ENCODE results near the gene RITA1.
A peak's percentile ranks its signal among the peaks of the same experiment; 100 is the strongest.

The RITA1 gene

GRCh38 chr12:113149361-113150150 is 36.0 kb upstream of the RITA1 start, which contains the start of gene CFAP73:
Gene CFAP73, plus strand, starts transcription at chr12:113149724. Its CDS starts 134 bp downstream, at chr12:113149858.
- no peak for ATAC-seq
- no peaks in the 10 kb centered on the region for H3K9me3 Mint-ChIP-seq
- no peak within 1 kb of the TSS for H3K4me3 Mint-ChIP-seq
- peak within 1 kb of the TSS in 1 of 2 donors; percentile 39 for H3K27ac Mint-ChIP-seq
- peaks cover 33% of the 10 kb centered on the region for H3K4me1 Mint-ChIP-seq
- peaks cover 35% of the 10 kb centered on the region for H3K27me3 Mint-ChIP-seq
- no peak for DNase-seq

GRCh38 chr12:113151655-113152054 is 33.9 kb upstream of the RITA1 start:
- peak overlapping the region in 1 of 2 donors; percentile 91 for H3K4me3 Mint-ChIP-seq
- H3K4me1 Mint-ChIP-seq, result peaks cover 35% of the 10 kb centered on the region
- H3K27ac Mint-ChIP-seq, result no peak overlapping the region
- ATAC-seq, result no peak
- peaks cover 48% of the 10 kb centered on the region for H3K27me3 Mint-ChIP-seq
- no peaks in the 10 kb centered on the region for H3K9me3 Mint-ChIP-seq
- DNase-seq, result no peak

GRCh38 chr12:113152196-113152834 is 33.2 kb upstream of the RITA1 start:
- DNase-seq (no peak), ATAC-seq (no peak)
- peak overlapping the region; percentile 85 to 91 for H3K4me3 Mint-ChIP-seq
- peaks cover 42% of the 10 kb centered on the region for H3K4me1 Mint-ChIP-seq
- H3K9me3 Mint-ChIP-seq, result no peaks in the 10 kb centered on the region
- H3K27me3 Mint-ChIP-seq, result peaks cover 48% of the 10 kb centered on the region
- H3K27ac Mint-ChIP-seq, result no peak overlapping the region

GRCh38 chr12:113152835-113153814 is 32.4 kb upstream of the RITA1 start:
- H3K9me3 Mint-ChIP-seq, result no peaks in the 10 kb centered on the region
- H3K27ac Mint-ChIP-seq, result peak overlapping the region in 1 of 2 donors; percentile 67
- ATAC-seq (peak; percentile 86), DNase-seq (peak; percentile 68 to 70)
- H3K4me1 Mint-ChIP-seq, result peaks cover 49% of the 10 kb centered on the region
- peaks cover 48% of the 10 kb centered on the region for H3K27me3 Mint-ChIP-seq
- peak overlapping the region; percentile 85 to 91 for H3K4me3 Mint-ChIP-seq

GRCh38 chr12:113154351-113154973 is 31.1 kb upstream of the RITA1 start:
- H3K9me3 Mint-ChIP-seq, result no peaks in the 10 kb centered on the region
- H3K4me3 Mint-ChIP-seq, result peak overlapping the region; percentile 67 to 91
- peak in 1 of 2 donors; percentile 39 for DNase-seq
- peaks cover 48% of the 10 kb centered on the region for H3K27me3 Mint-ChIP-seq
- no peak for ATAC-seq
- no peak overlapping the region for H3K27ac Mint-ChIP-seq
- peaks cover 49% of the 10 kb centered on the region for H3K4me1 Mint-ChIP-seq

GRCh38 chr12:113155060-113155459 is 30.5 kb upstream of the RITA1 start:
- Mint-ChIP-seq H3K4me1 (peaks cover 44% of the 10 kb centered on the region), H3K27me3 (peaks cover 48% of the 10 kb centered on the region), H3K4me3 (peak overlapping the region in 1 of 2 donors; percentile 91), H3K27ac (peak overlapping the region in 1 of 2 donors; percentile 71), H3K9me3 (no peaks in the 10 kb centered on the region)
- ATAC-seq (no peak), DNase-seq (no peak)

- no peak for ATAC-seq
Observed at GRCh38 chr12:113155646-113156045, 29.9 kb upstream of the RITA1 start.

GRCh38 chr12:113157218-113157859 is 28.2 kb upstream of the RITA1 start:
- Mint-ChIP-seq H3K9me3 (no peaks in the 10 kb centered on the region), H3K4me1 (peaks cover 45% of the 10 kb centered on the region), H3K27ac (peak overlapping the region in 1 of 2 donors; percentile 81), H3K27me3 (peaks cover 33% of the 10 kb centered on the region), H3K4me3 (no peak overlapping the region)
- DNase-seq, result no peak
- ATAC-seq, result no peak

More at GRCh38 chr12:113155646-113156045, 29.9 kb upstream of the RITA1 start:
- H3K4me3 Mint-ChIP-seq, result peak overlapping the region in 1 of 2 donors; percentile 91
- H3K4me1 Mint-ChIP-seq, result peaks cover 44% of the 10 kb centered on the region
- no peak overlapping the region for H3K27ac Mint-ChIP-seq
- no peak for DNase-seq
- H3K9me3 Mint-ChIP-seq, result no peaks in the 10 kb centered on the region
- H3K27me3 Mint-ChIP-seq, result peaks cover 43% of the 10 kb centered on the region

GRCh38 chr12:113158439-113159203 is 26.9 kb upstream of the RITA1 start:
- H3K4me1 Mint-ChIP-seq, result peaks cover 34% of the 10 kb centered on the region
- no peak overlapping the region for H3K4me3 Mint-ChIP-seq
- peak overlapping the region in 1 of 2 donors; percentile 34 for H3K27ac Mint-ChIP-seq
- DNase-seq, result no peak
- peaks cover 22% of the 10 kb centered on the region for H3K27me3 Mint-ChIP-seq
- H3K9me3 Mint-ChIP-seq, result no peaks in the 10 kb centered on the region
- ATAC-seq, result no peak

- Mint-ChIP-seq H3K27ac (peak overlapping the region; percentile 71 to 74), H3K4me3 (no peak overlapping the region), H3K27me3 (peaks cover 8% of the 10 kb centered on the region)
Observed at GRCh38 chr12:113159937-113160336, 25.6 kb upstream of the RITA1 start.

GRCh38 chr12:113161415-113162016 is 24.0 kb upstream of the RITA1 start:
- Mint-ChIP-seq H3K9me3 (no peaks in the 10 kb centered on the region), H3K4me3 (no peak overlapping the region), H3K4me1 (peaks cover 24% of the 10 kb centered on the region), H3K27ac (no peak overlapping the region), H3K27me3 (no peaks in the 10 kb centered on the region)
- no peak for DNase-seq
- ATAC-seq, result no peak

More at GRCh38 chr12:113159937-113160336, 25.6 kb upstream of the RITA1 start:
- Mint-ChIP-seq H3K9me3 (no peaks in the 10 kb centered on the region), H3K4me1 (peaks cover 26% of the 10 kb centered on the region)
- ATAC-seq (no peak), DNase-seq (no peak)

- DNase-seq, result no peak
- ATAC-seq, result no peak
- Mint-ChIP-seq H3K27ac (peak overlapping the region in 1 of 2 donors; percentile 83), H3K4me1 (peaks cover 16% of the 10 kb centered on the region), H3K9me3 (no peaks in the 10 kb centered on the region), H3K4me3 (no peak overlapping the region), H3K27me3 (no peaks in the 10 kb centered on the region)
Observed at GRCh38 chr12:113162102-113163029, 23.2 kb upstream of the RITA1 start.

- Mint-ChIP-seq H3K27me3 (no peaks in the 10 kb centered on the region), H3K27ac (peak overlapping the region in 1 of 2 donors; percentile 83)
- ATAC-seq, result no peak
Observed at GRCh38 chr12:113163030-113163360, 22.5 kb upstream of the RITA1 start.

More at GRCh38 chr12:113163030-113163360, 22.5 kb upstream of the RITA1 start:
- no peak overlapping the region for H3K4me3 Mint-ChIP-seq
- H3K9me3 Mint-ChIP-seq, result no peaks in the 10 kb centered on the region
- H3K4me1 Mint-ChIP-seq, result peaks cover 9% of the 10 kb centered on the region
- no peak for DNase-seq

Data from stimulated activated naive CD8-positive, alpha-beta T cell treated with anti-CD3 and anti-CD28 coated beads, Interleukin-15, amount 100 ng/mL, for 72 hours (primary cell).